GM13977 (cell line): Measurements from ENCODE around the gene RASL10A.

Experiments
- DNase-seq: peaks from one replicate; pipeline ENCODE4 v3.0.0; 2012; ENCODE audit warnings: low spot score
- in situ Hi-C: fragments of 300-500 bp; cut with MboI; formaldehyde crosslinking; loops from one replicate; pipeline ENCODE4 v1.12.0; 2022; ENCODE audit warnings: low sequenced_read_pairs, low pct_unique_long_range_greater_than_20kb, mixed read lengths, inconsistent platforms; ENCODE audit not compliant: unreplicated experiment
- TF ChIP-seq, protein P1 (sequence below): IDR thresholded peaks from 2 replicates; pipeline ENCODE4 v1.5.1; 2012; ENCODE audit warnings: mild to moderate bottlenecking, control low read depth; ENCODE audit not compliant: insufficient read depth; ENCODE audit errors: extremely low read depth, missing control alignments

The RASL10A gene

DNA sequence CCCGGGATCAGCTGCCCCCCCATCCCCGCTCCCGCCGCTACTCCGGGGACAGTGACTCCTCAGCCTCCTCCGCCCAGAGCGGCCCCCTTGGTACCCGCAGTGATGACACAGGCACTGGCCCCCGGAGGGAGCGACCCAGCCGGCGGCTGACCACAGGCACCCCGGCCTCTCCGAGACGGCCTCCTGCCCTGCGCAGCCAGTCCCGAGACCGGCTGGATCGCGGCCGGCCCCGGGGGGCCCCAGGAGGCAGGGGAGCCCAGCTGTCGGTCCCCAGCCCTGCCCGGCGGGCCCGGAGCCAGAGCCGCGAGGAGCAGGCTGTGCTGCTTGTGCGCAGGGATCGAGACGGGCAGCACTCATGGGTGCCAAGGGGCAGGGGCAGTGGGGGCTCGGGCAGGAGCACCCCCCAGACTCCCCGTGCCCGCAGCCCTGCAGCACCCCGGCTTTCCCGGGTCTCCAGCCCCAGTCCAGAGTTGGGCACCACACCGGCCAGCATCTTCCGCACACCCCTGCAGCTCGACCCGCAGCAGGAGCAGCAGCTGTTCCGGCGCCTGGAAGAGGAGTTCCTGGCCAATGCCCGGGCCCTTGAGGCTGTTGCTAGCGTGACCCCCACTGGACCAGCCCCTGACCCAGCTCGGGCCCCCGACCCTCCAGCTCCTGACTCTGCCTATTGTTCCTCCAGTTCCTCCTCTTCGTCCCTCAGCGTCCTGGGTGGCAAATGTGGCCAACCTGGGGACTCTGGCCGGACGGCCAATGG lies 3.9 kb downstream of the RASL10A start:
- TF ChIP-seq, protein P1, sequence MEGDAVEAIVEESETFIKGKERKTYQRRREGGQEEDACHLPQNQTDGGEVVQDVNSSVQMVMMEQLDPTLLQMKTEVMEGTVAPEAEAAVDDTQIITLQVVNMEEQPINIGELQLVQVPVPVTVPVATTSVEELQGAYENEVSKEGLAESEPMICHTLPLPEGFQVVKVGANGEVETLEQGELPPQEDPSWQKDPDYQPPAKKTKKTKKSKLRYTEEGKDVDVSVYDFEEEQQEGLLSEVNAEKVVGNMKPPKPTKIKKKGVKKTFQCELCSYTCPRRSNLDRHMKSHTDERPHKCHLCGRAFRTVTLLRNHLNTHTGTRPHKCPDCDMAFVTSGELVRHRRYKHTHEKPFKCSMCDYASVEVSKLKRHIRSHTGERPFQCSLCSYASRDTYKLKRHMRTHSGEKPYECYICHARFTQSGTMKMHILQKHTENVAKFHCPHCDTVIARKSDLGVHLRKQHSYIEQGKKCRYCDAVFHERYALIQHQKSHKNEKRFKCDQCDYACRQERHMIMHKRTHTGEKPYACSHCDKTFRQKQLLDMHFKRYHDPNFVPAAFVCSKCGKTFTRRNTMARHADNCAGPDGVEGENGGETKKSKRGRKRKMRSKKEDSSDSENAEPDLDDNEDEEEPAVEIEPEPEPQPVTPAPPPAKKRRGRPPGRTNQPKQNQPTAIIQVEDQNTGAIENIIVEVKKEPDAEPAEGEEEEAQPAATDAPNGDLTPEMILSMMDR, result no peak
- DNase-seq, result no peak
- in situ Hi-C loops, result no loop called here

DNA sequence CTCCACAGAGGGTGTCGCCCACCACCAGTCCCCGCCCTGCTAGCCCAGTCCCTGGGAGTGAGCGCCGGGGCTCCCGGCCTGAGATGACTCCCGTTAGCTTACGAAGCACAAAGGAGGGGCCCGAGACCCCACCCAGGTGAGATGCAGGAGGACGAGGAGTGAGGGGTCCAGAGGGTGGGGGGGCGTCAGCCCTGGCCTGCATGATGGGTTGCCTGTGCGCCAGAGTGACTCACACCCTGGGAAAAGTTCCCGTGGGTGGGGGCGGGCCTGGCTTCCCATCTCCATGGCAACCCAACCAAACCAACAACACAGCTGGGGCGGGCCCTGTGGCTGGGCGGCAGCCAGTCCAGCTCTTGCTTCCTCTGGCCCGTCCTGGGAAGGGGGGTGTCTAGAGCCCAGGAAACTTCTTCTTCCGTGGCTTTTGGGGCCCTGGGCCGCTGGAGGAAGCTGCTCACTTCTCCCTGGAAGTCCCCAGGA lies 4.6 kb downstream of the RASL10A start:
- in situ Hi-C loops, result no loop called here
- DNase-seq, result peak; percentile 93

DNA sequence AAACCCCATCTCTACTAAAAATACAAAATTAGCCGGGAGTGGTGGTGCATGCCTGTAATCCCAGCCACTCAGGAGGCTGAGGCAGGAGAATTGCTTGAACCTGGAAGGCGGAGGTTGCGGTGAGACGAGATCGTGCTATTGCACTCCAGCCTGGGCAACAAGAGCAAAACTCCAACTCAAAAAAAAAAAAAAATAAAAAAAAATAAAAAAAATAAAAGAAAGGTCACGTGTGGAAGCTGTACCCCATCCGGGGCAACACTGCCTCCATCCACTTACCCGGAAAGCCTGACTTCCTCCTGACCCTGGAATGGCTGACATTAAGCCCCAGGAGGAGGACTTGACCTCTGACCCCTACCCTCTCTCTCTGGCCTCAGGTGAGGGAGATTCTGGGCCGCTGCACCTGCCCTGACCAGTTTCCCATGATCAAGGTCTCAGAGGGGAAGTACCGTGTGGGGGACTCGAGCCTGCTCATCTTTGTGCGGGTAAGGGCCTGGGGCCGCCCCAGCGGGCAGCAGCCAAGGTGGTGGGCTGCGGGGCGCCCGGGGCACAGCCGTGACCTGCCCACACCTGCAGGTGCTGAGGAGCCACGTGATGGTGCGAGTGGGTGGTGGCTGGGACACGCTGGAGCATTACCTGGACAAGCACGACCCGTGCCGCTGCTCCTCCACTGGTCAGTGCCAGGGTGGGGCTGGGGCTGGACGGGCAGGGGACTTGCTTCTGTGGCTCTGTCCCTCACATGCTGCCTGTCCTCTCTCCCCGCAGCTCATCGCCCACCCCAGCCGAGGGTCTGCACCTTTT lies 5.2 kb downstream of the RASL10A start:
- TF ChIP-seq, protein P1, result no peak
- peak; percentile 48 for DNase-seq
- in situ Hi-C loops, result no loop called here

More for the DNA sequence above, 4.6 kb downstream of the RASL10A start:
- TF ChIP-seq, protein P1, result no peak

DNA sequence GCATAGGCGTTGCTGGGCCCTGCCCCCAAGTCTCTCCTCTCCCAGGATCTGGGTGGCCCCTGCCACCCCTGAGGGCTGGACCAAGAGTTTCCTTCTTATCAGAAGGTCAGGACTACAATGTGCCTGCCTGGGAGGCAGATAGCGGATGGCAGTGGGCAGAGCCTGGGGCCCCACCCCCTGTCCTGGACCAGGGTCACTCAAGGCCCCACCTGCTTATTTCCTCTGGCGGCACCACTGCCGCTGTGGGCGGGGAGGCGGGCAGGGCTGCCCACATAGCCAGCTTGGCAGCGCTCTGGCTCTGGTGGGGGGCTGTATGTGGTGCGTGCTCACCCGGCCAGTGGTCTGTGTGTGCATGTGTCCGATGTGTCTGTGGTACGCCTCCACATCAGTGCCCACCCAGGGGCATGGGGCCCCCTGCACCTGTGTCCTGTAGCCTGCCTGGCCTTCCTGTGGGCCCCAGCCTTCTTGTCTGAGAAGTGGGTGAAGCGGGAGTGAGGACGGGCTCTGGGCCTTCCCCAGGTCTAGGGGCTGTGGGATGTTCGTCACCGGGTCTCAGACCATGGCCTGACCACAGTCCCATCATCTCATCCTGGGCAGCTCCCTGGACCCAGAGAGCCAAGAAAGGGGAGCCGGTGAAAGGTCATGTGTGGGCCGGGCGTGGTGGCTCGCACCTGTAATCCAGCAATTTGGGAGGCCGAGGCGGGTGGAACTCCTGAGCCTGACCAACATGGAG lies 6.0 kb downstream of the RASL10A start:
- in situ Hi-C loops, result no loop called here
- DNase-seq, result peak; percentile 44
- TF ChIP-seq, protein P1, result no peak

DNA sequence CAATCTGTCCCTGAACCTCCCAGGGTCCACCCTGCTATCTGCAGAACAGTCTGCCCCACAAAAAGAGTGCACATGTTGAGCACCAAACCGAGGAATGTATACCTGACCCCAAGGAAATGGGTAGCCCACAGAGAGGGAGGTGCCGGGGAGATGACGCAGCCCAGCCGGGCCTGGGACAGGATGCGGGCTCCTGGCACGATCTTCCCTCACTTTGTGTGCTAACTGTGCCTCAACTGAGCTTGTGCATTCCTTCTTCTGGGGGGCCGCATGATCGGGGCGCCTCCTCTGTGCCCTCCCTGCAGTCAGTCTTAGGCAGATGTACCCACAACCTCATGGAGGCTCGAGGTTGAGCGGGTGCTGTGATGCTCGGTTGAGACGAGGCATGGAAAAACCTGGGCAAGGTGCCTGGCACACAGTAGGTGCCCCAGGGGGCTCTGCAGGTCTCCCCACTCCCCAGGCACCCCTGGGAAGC lies 6.7 kb downstream of the RASL10A start:
- in situ Hi-C loops, result no loop called here
- DNase-seq, result peak; percentile 43
- TF ChIP-seq, protein P1, result no peak

DNA sequence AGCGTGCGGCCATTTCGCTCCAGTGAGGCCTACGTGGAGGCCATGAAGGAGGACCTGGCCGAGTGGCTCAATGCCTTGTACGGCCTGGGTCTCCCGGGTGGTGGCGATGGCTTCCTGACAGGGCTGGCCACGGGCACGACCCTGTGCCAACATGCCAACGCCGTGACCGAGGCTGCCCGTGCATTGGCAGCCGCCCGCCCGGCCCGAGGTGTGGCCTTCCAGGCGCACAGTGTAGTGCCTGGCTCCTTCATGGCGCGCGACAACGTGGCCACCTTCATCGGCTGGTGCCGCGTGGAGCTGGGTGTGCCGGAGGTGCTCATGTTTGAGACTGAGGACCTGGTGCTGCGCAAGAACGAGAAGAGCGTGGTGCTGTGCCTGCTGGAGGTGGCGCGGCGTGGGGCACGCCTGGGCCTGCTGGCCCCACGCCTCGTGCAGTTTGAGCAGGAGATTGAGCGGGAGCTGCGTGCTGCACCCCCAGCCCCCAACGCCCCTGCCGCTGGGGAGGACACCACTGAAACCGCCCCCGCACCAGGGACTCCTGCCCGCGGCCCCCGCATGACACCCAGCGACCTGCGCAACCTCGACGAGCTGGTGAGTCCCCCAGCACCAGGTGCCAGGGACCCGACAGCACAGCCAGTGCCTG lies 7.2 kb downstream of the RASL10A start:
- peak; percentile 17 for DNase-seq
- in situ Hi-C loops, result no loop called here

More for the DNA sequence above, 7.2 kb downstream of the RASL10A start:
- TF ChIP-seq, protein P1, result no peak
